GM12878 (cell line): ENCODE data around the gene GOLGA6D. TPM values are rescaled to one million over a fixed set of nuclear protein-coding genes. Genes with fewer than 3 reads are reported as not detected.

Experiments used
- ATAC-seq: fragments of 200-7000 bp; cut with Tn5 transposase; 3 replicates; pipeline ENCODE4 v1.9.1; 2020; ENCODE audit warnings: mild to moderate bottlenecking, moderate library complexity
- BruUV-seq: library from RNA; stranded (reverse); fragments of 400-500 nt; replicated peaks from 2 replicates; lab custom pipeline; 2021; lab: Mats Ljungman, UMichigan
- CTCF ChIA-PET: fragments of 300-600 bp; sonication (Branson Sonifier 250); formaldehyde crosslinking; extraction: SDS; loops from one replicate; lab custom pipeline; 2021; ENCODE audit warnings: inconsistent platforms; lab: Yijun Ruan, JAX
- POLR2A ChIA-PET: fragments of 350-600 bp; formaldehyde crosslinking; extraction: SDS; loops from one replicate; lab custom pipeline; 2021; ENCODE audit warnings: inconsistent platforms; lab: Charles Lee
- RAD21 ChIA-PET: fragments of 300-600 bp; sonication (Branson Sonifier 250); formaldehyde crosslinking; loops from one replicate; lab custom pipeline; 2023; ENCODE audit warnings: antibody characterized with exemption; ENCODE audit not compliant: unreplicated experiment; lab: Charles Lee
- SMC1A ChIA-PET: fragments of 300-600 bp; sonication (Branson Sonifier 250); formaldehyde crosslinking; loops from one replicate; lab custom pipeline; 2023; ENCODE audit not compliant: unreplicated experiment, uncharacterized antibody; lab: Charles Lee
- DNase-seq: peaks from one replicate; pipeline ENCODE4 v3.0.0-alpha.2; 2011; ENCODE audit warnings: low read depth, low spot score
- FAIRE-seq: peaks from 3 replicates; lab custom pipeline; 2011; peaks lifted over from hg19 to GRCh38; lab: Jason Lieb, UNC
- H2AFZ ChIP-seq: 2 replicates; pipeline ENCODE4 v1.6.0; 2011; ENCODE audit warnings: low read depth, low read length, control low read depth; ENCODE audit not compliant: control insufficient read depth
- H3K27ac ChIP-seq: 2 replicates; pipeline ENCODE4 v1.5.1; 2011; ENCODE audit warnings: control low read depth; ENCODE audit not compliant: control insufficient read depth, insufficient read depth
- H3K27me3 ChIP-seq, 2 experiments: replicated peaks in 1 of 2; 2 replicates each; pipeline versions ENCODE4 v1.6.0 to v1.6.1; 2011; ENCODE audit warnings: low read length in 1 of 2; ENCODE audit not compliant: control insufficient read depth in 2 of 2, insufficient read depth in 2 of 2
- H3K36me3 ChIP-seq, 2 experiments: 2 replicates each; pipeline ENCODE4 v1.5.1; 2011; ENCODE audit warnings: low read length in 1 of 2; ENCODE audit not compliant: control insufficient read depth in 2 of 2, insufficient read depth in 2 of 2
- H3K4me1 ChIP-seq: 2 replicates; pipeline ENCODE4 v1.6.1; 2011; ENCODE audit warnings: mild to moderate bottlenecking, low read length, moderate library complexity, mixed read lengths; ENCODE audit not compliant: control insufficient read depth, insufficient read depth
- H3K4me2 ChIP-seq: 2 replicates; pipeline ENCODE4 v1.6.0; 2011; ENCODE audit warnings: control low read depth; ENCODE audit not compliant: control insufficient read depth, insufficient read depth
- H3K4me3 ChIP-seq: fragments of 200-600 bp; sonication (generic); 2 replicates; pipeline ENCODE4 v1.5.1; 2016
- H3K79me2 ChIP-seq: 2 replicates; pipeline ENCODE4 v1.6.0; 2011; ENCODE audit warnings: low read length; ENCODE audit not compliant: control insufficient read depth, insufficient read depth
- H3K9ac ChIP-seq: 2 replicates; pipeline ENCODE4 v1.8.0; 2011; ENCODE audit warnings: low read length, control low read depth, mixed read lengths; ENCODE audit not compliant: control insufficient read depth, insufficient read depth
- H3K9me3 ChIP-seq: replicated peaks from 3 replicates; pipeline ENCODE4 v1.5.1; 2011; ENCODE audit warnings: mild to moderate bottlenecking, low read length; ENCODE audit not compliant: control insufficient read depth, insufficient read depth
- H4K20me1 ChIP-seq: 2 replicates; pipeline ENCODE4 v1.6.0; 2011; ENCODE audit not compliant: control insufficient read depth, insufficient read depth
- EP300 ChIP-seq, 2 experiments: fragments of 150-350 bp in 1 of 2; IDR thresholded peaks; 2 replicates each; pipeline ENCODE4 v1.6.1; 2011 to 2012; ENCODE audit warnings: low read depth in 2 of 2, low read length in 2 of 2, borderline replicate concordance in 1 of 2, improper control_type of control experiment in 1 of 2, inconsistent platforms in 1 of 2; ENCODE audit not compliant: control insufficient read depth in 1 of 2
- ESRRA ChIP-seq: IDR thresholded peaks from 2 replicates; pipeline ENCODE4 v1.6.1; 2012; ENCODE audit warnings: mild to moderate bottlenecking, low read length, improper control_type of control experiment
- IRF5 ChIP-seq: fragments of 450-650 bp; IDR thresholded peaks from 2 replicates; pipeline ENCODE4 v1.6.1; 2017; ENCODE audit warnings: borderline replicate concordance
- JUNB ChIP-seq: IDR thresholded peaks from 2 replicates; pipeline ENCODE4 v1.6.1; 2016; ENCODE audit warnings: antibody characterized with exemption, mild to moderate bottlenecking
- KAT2A ChIP-seq: conservative IDR thresholded peaks from 2 replicates; pipeline ENCODE4 v1.6.1; 2011; ENCODE audit warnings: low read depth, low read length; ENCODE audit not compliant: control insufficient read depth
- KDM1A ChIP-seq: fragments of 200-600 bp; sonication (generic); IDR thresholded peaks from 2 replicates; pipeline ENCODE4 v1.6.1; 2016; ENCODE audit warnings: borderline replicate concordance
- MTA2 ChIP-seq: fragments of 450-650 bp; IDR thresholded peaks from 2 replicates; pipeline ENCODE4 v1.6.1; 2016; ENCODE audit warnings: low read depth, mild to moderate bottlenecking, moderate library complexity
- SIN3A ChIP-seq: IDR thresholded peaks from 2 replicates; pipeline ENCODE4 v1.6.1; 2012; ENCODE audit warnings: low read depth, low read length, improper control_type of control experiment
- SREBF2 ChIP-seq: IDR thresholded peaks from 2 replicates; pipeline ENCODE4 v1.6.1; 2012; ENCODE audit warnings: mild to moderate bottlenecking, low read length
- USF1 ChIP-seq: IDR thresholded peaks from 2 replicates; pipeline ENCODE4 v1.6.1; 2011; ENCODE audit warnings: borderline replicate concordance, low read depth, mild to moderate bottlenecking, moderate library complexity, mixed read lengths, low read length; ENCODE audit not compliant: insufficient read depth; ENCODE audit errors: extremely low read length
- WGBS: methylation state at CpG from one replicate; pipeline ENCODE4 v1.1.6; 2016; ENCODE audit warnings: low lambda C conversion rate; ENCODE audit not compliant: insufficient replicate concordance, insufficient coverage; ENCODE audit errors: missing lambda C conversion rate; 5-methylcytosine and 5-hydroxymethylcytosine counted together
- in situ Hi-C: fragments of 300-500 bp; cut with MboI; formaldehyde crosslinking; loops from 9 replicates; pipeline ENCODE4 v1.14.3; 2018; ENCODE audit warnings: mixed read lengths
- intact Hi-C: fragments of 100-400 bp; cut with micrococcal nuclease; formaldehyde crosslinking; loops from one replicate; pipeline ENCODE4 v1.14.2; 2022; ENCODE audit not compliant: unreplicated experiment
- polyA plus RNA-seq, 11 experiments: library from polyadenylated mRNA; depleted of rRNA in 4 of 11; unstranded in 6 of 11; stranded (reverse) in 5 of 11; fragments of >200 nt; fragmentation: Nextera tagmentation in 4 of 11; fragmentation: Illumina TruSeq in 1 of 11; extraction: Ambion mirVana in 4 of 11; extraction: Trizol in 1 of 11; gene quantifications; 1 replicate in 1 of 11; 2 replicates in 10 of 11; pipeline versions ENCODE4 v1.2.1 to v1.2.3, GENCODE V29; 2011 to 2016; ENCODE audit warnings: inconsistent platforms in 2 of 11, missing spikeins in 2 of 11, low read depth in 1 of 11
- total RNA-seq, 4 experiments: library from RNA; depleted of rRNA in 3 of 4; stranded (reverse); fragments of >200 nt in 3 of 4; fragmentation: Illumina TruSeq in 1 of 4; extraction: Trizol in 1 of 4; gene quantifications; 2 replicates each; pipeline versions ENCODE4 v1.2.1 to v1.2.3, GENCODE V29; 2013 to 2021
- TF ChIP-seq, protein P1 (sequence below): fragments of 450-650 bp; conservative IDR thresholded peaks from 2 replicates; pipeline ENCODE4 v1.6.1; 2017; ENCODE audit warnings: mild to moderate bottlenecking, moderate library complexity

The GOLGA6D gene
- total and polyA plus RNA-seq, 10 of the 15 experiments (the other 5 are each of a cell fraction or from before 2014, with no cell fraction given) = not detected

DNA sequence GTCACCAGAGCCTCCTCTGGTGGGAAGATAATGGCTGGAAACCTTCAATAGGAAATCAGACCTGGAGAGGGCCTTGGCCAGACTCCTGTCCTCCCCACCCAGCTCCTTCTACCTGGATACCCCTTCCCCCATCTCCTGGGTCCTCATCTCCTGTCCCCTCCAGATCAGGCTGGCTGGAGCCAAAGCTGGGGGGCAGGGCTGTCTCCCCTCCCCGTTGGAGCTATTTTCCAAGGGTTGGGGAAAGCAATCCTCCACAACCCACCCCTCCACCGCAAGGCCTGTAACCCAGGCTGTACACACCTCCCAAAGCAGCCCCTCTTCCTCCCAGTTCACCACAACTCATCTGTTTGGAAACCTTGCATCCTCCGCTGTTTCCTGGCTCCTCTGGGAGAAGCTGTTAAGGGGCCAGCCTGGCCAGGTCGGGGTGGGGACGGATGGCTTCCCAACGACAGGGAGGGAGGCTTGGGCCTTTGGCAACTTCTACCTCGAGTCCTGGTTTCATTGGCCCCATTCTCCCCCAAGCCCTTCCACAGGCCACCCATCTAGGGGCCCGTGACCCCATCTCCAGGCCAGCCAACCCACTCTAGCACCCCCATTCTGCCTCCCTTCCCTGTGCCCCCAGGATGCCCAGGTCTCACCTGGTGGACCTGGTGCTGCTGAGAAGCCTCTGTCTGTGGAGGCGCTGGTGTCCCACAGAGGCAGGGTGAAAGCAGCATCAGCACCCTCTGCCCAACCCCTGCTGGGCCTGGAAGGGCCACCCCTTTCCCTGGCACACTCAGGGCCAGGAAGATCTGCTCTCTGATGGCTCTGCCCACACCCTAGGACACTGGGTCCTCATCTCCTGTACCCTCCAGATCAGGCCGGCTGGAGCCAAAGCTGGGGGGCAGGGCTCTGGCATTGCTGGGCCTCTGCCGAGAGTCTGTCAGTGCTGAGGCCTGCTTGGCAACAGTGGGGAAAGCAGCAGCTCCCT, 46.6 kb upstream of the GOLGA6D start:
- no peak overlapping the region for H3K4me2 ChIP-seq
- intact Hi-C loops (no loop called here), in situ Hi-C loops (loop anchor here (5.0 kb wide), 1 partner anchor 81 kb away; no protein-coding TSS in a partner anchor)
- H3K4me3 ChIP-seq = no peak overlapping the region
- 38% methylated on average over 11 of the region's 11 CpGs for WGBS
- no peaks in the 10 kb centered on the region for H3K9me3 ChIP-seq
- H3K4me1 ChIP-seq = no peaks in the 10 kb centered on the region
- H2AFZ ChIP-seq = no peak overlapping the region
- no peaks in the 10 kb centered on the region for H3K79me2 ChIP-seq
- ATAC-seq (no peak), DNase-seq (no peak), FAIRE-seq (no peak)
- BruUV-seq = no TSS peak
- SMC1A ChIA-PET = no interaction called here
- H3K9ac ChIP-seq = no peak overlapping the region
- peaks cover 0 to 2% of the 10 kb centered on the region in 2 experiments; a peak in 1 of 4 replicates for H3K27me3 ChIP-seq
- H4K20me1 ChIP-seq = no peaks in the 10 kb centered on the region
- CTCF ChIA-PET = no interaction called here
- H3K27ac ChIP-seq = no peak overlapping the region
- no peak for TF ChIP-seq IRF5
- no peak for TF ChIP-seq EP300 (IDR thresholded peaks at IDR 0.05; ENCODE audit: borderline replicate concordance in 1 of 2, control insufficient read depth in 1 of 2, low read depth in 2 of 2, low read length in 2 of 2)
- TF ChIP-seq MTA2 = no peak
- TF ChIP-seq SIN3A = no peak
- no peak for TF ChIP-seq JUNB
- TF ChIP-seq ESRRA = no peak
- TF ChIP-seq, protein P1, sequence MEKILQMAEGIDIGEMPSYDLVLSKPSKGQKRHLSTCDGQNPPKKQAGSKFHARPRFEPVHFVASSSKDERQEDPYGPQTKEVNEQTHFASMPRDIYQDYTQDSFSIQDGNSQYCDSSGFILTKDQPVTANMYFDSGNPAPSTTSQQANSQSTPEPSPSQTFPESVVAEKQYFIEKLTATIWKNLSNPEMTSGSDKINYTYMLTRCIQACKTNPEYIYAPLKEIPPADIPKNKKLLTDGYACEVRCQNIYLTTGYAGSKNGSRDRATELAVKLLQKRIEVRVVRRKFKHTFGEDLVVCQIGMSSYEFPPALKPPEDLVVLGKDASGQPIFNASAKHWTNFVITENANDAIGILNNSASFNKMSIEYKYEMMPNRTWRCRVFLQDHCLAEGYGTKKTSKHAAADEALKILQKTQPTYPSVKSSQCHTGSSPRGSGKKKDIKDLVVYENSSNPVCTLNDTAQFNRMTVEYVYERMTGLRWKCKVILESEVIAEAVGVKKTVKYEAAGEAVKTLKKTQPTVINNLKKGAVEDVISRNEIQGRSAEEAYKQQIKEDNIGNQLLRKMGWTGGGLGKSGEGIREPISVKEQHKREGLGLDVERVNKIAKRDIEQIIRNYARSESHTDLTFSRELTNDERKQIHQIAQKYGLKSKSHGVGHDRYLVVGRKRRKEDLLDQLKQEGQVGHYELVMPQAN = no peak
- TF ChIP-seq SREBF2 = no peak
- TF ChIP-seq KDM1A = no peak
- TF ChIP-seq USF1 = no peak
- TF ChIP-seq KAT2A = no peak
- RAD21 ChIA-PET = no interaction called here
- POLR2A ChIA-PET = no interaction called here
- no peaks in the 10 kb centered on the region for H3K36me3 ChIP-seq
